GM06990 (cell line): ENCODE results near the gene GLYATL1B.
"Not testable (repeated sequence)": the region's sequence is repeated elsewhere in the genome, so short reads cannot be mapped to it uniquely, and the experiment has no call there.

ENCODE experiments used
- DNase-seq: peaks from one replicate; pipeline ENCODE4 v3.0.0-alpha.2; 2011; ENCODE audit not compliant: insufficient read length; ENCODE audit errors: extremely low read depth
- H3K27me3 ChIP-seq: replicated peaks from 2 replicates; pipeline ENCODE4 v1.6.0; 2011; ENCODE audit warnings: low read length; ENCODE audit not compliant: control insufficient read depth, insufficient read depth
- H3K36me3 ChIP-seq: 2 replicates; pipeline ENCODE4 v1.5.1; 2011; ENCODE audit warnings: low read length; ENCODE audit not compliant: control insufficient read depth, insufficient read depth
- H3K4me3 ChIP-seq: replicated peaks from 2 replicates; pipeline ENCODE4 v1.5.1; 2011; ENCODE audit warnings: low read depth, mild to moderate bottlenecking, control low read depth, low read length
- CTCF ChIP-seq: IDR thresholded peaks from 2 replicates; pipeline ENCODE4 v1.5.1; 2011; ENCODE audit warnings: low read length, control low read depth, mild to moderate bottlenecking, inconsistent platforms; ENCODE audit not compliant: insufficient read depth, poor library complexity, severe bottlenecking

GLYATL1B gene

GRCh38 chr11:59062602-59063529, 23.2 kb upstream of the GLYATL1B start:
- no peak for TF ChIP-seq CTCF
- no peak for DNase-seq
- H3K36me3 ChIP-seq: no peaks in the 10 kb centered on the region
- no peak overlapping the region for H3K4me3 ChIP-seq
- H3K27me3 ChIP-seq: no peaks in the 10 kb centered on the region

GRCh38 chr11:59063996-59064727, 21.9 kb upstream of the GLYATL1B start:
- not testable (repeated sequence) for H3K36me3 ChIP-seq, DNase-seq, H3K4me3 ChIP-seq, H3K27me3 ChIP-seq

- no peak for DNase-seq
- Histone ChIP-seq H3K27me3 (no peaks in the 10 kb centered on the region), H3K4me3 (no peak overlapping the region), H3K36me3 (no peaks in the 10 kb centered on the region)
- TF ChIP-seq CTCF: no peak
Measured at GRCh38 chr11:59069087-59069486, 17.0 kb upstream of the GLYATL1B start.

- no peak for TF ChIP-seq CTCF
- Histone ChIP-seq H3K27me3 (no peaks in the 10 kb centered on the region), H3K36me3 (no peaks in the 10 kb centered on the region), H3K4me3 (no peak overlapping the region)
- peak; percentile 35 for DNase-seq
Measured at GRCh38 chr11:59076876-59077571, 9.1 kb upstream of the GLYATL1B start.

GRCh38 chr11:59078435-59078834, 7.7 kb upstream of the GLYATL1B start:
- Histone ChIP-seq H3K27me3 (no peaks in the 10 kb centered on the region), H3K4me3 (no peak overlapping the region), H3K36me3 (no peaks in the 10 kb centered on the region)
- no peak for DNase-seq
- TF ChIP-seq CTCF: no peak

- no peak for DNase-seq
- TF ChIP-seq CTCF: no peak
- no peak overlapping the region for H3K4me3 ChIP-seq
- no peaks in the 10 kb centered on the region for H3K36me3 ChIP-seq
- H3K27me3 ChIP-seq: no peaks in the 10 kb centered on the region
Measured at GRCh38 chr11:59079086-59079485, 7.0 kb upstream of the GLYATL1B start.

- not testable (repeated sequence) for H3K4me3 ChIP-seq, DNase-seq, H3K27me3 ChIP-seq, H3K36me3 ChIP-seq
Measured at GRCh38 chr11:59080421-59080820, 5.7 kb upstream of the GLYATL1B start.

GRCh38 chr11:59081430-59082020, 4.6 kb upstream of the GLYATL1B start:
- DNase-seq, H3K36me3 ChIP-seq, H3K4me3 ChIP-seq, H3K27me3 ChIP-seq: not testable (repeated sequence)
